ENCODE results near the gene MPHOSPH9.

DNA sequence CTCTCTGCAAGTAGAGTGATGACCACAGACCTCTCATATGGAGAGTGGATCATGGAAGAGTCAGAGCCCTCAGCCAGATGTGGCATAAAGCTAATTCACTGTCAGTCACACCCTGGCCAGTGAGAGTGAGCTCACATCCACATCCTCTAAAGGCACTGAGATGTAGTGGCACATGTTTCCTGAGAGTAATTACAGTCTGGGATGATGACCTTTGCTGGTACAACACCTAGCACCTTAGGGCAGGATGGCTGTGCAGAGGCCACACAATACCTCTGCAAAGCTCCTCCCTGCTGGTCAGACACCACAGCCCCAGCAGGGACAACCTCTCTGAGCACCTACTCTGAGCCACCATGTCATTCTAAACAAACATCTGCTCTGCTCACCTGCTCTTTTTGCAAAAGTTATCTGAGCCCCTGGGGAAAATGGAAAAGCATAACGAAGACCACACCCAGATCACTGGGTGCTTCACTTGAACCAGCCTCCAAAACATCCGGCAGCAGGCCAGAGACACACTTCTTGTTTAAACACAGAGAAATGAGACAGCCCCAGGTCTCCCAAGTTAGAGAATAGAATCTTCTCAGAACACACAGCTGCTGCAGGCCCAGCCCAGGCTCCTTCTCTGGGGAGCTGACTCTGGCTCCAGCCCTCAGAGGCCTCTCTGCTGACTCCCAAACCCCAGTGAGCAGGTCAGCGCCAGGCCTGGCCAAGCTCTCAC, 112.3 kb downstream of the MPHOSPH9 start:
- TF ChIP-seq POLR2AphosphoS5 (IDR thresholded peaks at IDR 0.05; ENCODE audit: low read depth, low read length): no peak
- no peak for TF ChIP-seq FOXP2 (optimal IDR thresholded peaks at IDR 0.05; ENCODE audit: borderline replicate concordance, extremely low read depth, extremely low read length, insufficient read depth)
- TF ChIP-seq, protein P1, sequence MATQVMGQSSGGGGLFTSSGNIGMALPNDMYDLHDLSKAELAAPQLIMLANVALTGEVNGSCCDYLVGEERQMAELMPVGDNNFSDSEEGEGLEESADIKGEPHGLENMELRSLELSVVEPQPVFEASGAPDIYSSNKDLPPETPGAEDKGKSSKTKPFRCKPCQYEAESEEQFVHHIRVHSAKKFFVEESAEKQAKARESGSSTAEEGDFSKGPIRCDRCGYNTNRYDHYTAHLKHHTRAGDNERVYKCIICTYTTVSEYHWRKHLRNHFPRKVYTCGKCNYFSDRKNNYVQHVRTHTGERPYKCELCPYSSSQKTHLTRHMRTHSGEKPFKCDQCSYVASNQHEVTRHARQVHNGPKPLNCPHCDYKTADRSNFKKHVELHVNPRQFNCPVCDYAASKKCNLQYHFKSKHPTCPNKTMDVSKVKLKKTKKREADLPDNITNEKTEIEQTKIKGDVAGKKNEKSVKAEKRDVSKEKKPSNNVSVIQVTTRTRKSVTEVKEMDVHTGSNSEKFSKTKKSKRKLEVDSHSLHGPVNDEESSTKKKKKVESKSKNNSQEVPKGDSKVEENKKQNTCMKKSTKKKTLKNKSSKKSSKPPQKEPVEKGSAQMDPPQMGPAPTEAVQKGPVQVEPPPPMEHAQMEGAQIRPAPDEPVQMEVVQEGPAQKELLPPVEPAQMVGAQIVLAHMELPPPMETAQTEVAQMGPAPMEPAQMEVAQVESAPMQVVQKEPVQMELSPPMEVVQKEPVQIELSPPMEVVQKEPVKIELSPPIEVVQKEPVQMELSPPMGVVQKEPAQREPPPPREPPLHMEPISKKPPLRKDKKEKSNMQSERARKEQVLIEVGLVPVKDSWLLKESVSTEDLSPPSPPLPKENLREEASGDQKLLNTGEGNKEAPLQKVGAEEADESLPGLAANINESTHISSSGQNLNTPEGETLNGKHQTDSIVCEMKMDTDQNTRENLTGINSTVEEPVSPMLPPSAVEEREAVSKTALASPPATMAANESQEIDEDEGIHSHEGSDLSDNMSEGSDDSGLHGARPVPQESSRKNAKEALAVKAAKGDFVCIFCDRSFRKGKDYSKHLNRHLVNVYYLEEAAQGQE (IDR thresholded peaks at IDR 0.05; ENCODE audit: insufficient read depth in 1 of 2, low read depth in 2 of 2, low read length in 2 of 2): no peak
- no peak for TF ChIP-seq TAF1 (IDR thresholded peaks at IDR 0.05; ENCODE audit: borderline replicate concordance, insufficient read depth, low read length)

Measured in PFSK-1 (cell line).